HG02759 (cell line): ENCODE results near the gene MYL12B.

Experiments used
- ATAC-seq: cut with Tn5 transposase; IDR thresholded peaks from one replicate; pipeline ENCODE4 v1.9.1; 2021; ENCODE audit warnings: mild to moderate bottlenecking, moderate library complexity; ENCODE audit not compliant: unreplicated experiment

The MYL12B gene

DNA sequence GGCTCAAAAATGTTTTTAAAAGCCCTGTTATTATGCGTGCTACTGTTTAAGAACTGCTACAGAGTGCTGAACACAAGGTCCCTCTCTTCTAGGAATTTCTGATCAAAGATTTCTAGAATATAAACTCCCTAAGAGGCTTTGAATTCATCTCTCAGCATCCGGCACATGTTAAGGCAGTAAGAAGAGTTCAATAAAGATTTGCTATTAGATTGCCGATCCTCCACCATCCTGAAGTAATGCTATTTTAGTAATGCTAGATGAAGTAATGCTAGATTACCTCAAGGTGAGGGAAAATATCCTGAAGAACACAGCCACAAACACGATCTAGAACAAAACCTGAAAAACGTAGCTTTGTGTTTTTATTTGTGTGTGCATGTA is 949 bp upstream of the MYL12B start:
- ATAC-seq = no peak

DNA sequence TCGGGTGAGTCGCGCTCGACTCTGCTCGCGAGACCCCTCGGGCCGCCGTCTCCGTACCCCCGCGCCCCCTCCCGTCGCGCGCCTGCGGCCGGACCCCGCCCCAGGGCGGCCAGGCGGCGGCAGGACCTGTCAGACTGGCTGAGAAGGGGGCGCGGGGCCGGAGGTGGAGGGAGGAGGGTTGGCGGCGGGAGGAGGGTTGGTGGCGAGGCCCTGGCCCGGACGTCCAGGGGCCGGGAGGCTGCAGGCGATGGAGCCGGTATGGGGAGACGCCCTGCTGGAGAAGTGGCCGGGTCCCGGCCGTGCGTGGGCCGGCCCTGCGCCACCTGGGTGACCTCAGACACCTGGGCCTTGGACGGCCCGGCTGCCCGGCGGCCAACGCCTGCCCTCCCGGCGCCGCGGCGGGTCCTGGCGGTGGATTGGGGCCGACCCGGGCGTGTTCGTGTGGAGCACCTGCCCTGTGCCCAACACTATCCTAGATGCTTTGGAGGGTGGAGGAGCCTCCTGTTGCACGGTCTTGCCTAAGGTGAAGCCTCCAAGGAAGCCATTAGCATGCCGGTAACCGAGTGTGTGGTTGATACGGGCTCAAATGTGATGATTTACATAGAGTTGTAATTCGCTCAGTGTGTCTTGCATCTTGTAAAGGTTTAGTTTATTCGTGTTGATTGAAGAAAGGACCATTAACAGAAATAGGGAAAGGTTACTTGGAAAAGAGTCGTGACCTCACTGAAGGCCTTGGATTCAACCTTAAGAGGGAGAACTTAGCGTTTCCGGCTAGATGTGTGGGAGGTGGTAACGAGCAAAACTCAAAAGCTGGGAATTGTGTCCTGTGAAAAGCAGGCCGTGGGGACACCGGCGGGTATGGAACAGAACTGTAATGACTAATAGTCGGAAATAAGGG is 550 bp downstream of the MYL12B start:
- ATAC-seq = peak; percentile 45

DNA sequence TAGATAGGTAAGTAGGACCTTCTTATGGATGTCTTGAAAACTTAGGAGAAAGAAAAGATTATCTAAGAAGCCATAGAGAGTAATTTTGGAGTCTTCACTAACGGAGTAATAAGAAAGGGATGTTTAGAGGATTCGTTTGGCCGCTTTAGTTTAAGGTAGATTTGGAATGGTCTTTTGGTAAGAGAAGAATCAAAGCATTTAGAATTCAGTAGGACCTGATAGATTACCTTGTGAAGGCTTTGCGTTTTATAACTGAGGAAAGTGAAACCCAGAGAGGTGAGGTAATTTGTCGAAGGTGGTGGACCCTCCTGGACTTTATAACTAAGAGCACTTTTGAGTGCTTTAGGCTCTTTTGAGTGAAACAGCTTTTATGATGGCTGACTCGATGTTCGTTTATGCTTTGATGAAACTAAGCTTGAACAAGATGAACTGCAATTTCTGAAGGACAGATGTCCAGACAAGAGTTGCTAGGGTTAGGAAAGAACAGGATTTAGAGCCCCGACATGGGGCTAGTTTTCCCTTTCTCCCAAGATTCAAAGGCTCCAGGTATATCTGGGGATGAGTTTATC is 1.3 kb downstream of the MYL12B start:
- ATAC-seq = no peak

DNA sequence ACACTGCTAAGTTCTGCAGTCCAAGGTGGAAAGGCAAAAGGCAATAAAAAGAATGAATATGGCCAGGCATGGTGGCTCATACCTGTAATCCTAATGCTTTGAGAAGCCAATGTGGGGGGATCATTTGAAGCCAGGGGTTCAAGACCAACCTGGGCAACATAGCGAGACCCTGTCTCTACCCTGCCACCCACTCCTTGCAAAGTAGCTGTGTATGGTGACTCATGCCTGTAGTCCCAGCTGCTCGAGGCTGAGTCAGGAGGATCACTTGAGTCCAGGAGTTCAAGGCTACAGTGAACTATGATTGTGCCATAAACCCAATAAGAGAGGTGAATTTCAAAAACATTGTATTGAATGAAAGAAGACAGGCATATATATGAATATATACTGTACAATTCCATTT is 2.4 kb downstream of the MYL12B start:
- ATAC-seq = no peak

DNA sequence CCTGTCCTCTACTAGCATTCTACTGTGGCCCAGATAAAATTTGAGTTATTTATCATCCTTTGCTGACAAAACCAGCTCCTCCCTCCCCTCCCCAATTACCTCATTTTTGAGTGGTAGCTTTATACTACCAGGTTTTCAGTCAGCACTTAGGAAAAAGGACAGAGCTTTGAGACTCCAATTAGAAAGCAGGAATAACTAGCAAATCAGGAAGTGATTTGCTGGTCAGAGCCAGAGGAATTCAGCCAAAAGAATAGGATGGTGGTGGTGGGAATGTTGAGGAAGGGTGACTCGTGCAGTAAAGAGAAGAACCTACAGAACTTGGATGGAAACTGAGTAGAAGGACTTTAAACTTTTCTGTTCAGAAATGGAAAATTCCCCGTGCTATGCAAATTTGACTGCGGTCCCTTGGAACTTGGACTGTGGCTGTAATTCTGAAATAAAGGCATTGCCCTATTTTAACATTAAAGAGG is 3.7 kb downstream of the MYL12B start:
- ATAC-seq = no peak

DNA sequence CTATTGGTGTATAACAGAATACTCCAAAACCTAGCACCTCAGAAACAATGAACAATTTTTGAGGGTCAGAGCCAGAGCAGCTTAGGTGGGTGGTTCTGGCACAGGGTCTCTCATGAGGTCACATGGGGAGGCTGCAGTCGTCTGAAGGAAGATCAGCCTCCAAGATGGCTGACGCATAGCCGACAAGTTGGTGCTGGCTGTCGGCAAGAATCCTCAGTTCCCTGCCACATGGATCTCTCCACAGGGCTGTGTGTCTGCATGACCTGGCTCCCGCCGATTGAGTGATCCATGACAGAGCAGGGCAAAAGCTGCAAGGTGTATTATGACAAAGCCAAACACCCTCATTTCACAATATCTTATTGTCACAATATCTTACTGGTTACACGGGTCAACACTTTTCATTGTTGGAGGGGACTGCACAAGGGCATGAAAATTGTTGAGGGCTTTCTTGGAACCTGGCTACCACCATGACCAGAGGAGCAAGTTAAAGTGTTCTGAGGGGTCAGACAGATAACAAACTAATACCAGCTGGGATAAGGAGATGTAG is 4.2 kb downstream of the MYL12B start:
- ATAC-seq = no peak

DNA sequence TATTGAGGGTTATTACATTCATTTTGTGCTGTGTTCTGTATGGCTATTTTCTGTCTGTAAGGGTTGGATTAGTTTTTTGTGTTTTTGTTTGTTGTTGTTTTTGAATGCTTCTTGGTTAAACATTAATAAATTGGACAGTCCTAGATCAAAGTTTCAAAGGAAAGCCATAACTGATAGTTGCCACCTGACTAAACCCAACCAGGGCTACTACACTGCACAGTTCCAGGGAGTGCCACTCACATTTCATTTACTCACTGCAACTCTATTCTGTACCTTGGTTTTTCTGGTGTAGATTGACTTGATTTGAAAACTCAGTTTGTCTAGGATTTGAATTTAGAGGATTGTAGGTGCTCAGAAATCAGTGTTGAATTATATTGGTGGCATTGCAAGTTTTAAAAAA is 6.4 kb downstream of the MYL12B start:
- ATAC-seq = no peak

DNA sequence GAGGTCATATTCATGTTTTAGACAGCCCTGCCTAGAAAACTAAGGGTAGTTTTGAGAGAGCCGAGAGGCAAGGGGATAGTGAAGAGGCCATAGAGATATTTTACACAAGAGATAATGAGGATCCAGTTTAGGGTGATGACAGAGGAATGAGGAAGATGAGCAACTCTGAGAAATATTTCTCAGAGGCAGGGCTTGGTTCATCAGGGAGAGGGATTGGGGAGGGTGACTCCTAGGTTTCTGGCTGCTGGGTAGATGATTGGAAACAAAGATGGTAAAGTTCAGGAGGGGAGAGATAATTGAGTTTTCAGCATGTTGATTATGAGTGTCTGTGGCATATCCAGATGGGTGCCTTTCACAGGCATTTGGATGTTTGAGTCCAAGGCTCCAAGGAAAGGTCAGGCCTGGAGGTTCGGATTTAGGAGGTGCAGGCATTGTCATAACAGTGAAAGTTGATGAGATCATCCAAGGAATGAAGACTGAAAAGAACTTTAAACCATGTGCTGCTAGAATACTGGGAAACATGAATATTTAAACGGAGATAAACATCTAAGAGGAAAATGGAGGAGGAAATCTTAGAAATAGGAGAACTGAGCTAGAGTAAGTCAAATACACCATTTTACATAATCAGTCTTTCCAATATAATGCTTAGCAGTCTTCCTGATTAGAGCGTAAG is 7.4 kb downstream of the MYL12B start:
- ATAC-seq = no peak

DNA sequence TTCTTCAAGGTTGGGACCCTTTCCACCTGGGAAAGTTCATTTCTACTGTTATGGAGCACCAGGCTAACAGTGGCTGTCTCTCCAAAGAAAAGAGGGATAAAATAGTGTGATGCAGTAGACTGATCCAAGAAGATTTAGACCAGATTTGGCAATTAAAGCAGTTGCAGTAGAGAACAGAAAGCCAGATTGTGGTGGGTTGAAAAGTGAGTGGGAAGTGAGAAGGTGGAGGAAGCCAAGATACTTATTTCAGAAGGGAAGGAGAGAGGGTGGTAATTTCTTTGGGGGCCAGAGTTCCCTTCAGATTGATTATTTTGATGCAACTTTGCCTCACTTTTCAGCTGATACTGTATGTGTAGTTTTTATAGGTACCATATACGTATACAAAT is 8.0 kb downstream of the MYL12B start:
- ATAC-seq = no peak

DNA sequence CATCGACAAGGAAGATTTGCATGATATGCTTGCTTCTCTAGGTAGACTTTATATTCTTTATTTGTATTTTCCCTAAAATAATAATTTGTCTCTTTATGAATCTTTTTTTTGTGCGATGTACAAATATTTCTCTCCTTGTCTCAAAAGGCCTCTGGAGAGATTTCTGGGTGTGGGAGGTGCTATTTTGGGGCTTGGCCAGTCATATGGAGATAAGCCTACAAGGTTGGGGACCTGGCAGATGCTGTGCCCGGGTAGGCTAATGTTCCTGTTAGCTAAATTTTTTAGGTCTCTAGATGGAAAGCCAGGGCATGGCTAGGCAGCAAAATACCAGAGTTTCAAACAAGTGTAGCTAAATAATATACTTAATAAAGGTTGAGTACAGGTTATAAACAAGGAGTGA is 11.1 kb downstream of the MYL12B start:
- no peak for ATAC-seq

DNA sequence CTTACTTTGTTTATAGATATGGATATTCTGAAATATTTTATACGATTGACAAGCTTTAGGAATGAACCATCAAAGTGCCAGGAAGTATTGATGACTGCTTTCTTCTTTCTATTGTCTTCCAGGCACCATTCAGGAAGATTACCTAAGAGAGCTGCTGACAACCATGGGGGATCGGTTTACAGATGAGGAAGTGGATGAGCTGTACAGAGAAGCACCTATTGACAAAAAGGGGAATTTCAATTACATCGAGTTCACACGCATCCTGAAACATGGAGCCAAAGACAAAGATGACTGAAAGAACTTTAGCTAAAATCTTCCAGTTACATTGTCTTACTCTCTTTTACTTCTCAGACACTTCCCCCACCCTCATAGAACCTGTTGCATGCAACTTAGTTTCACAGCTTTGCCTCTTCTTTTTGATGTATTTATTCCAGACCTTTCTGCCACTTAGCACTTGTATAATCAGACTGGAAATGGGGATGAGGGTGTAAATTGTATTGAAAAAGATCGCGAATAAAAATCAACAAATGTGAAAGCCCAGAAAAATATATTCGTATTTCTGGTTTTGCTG is 15.8 kb downstream of the MYL12B start:
- peak; percentile 47 for ATAC-seq

DNA sequence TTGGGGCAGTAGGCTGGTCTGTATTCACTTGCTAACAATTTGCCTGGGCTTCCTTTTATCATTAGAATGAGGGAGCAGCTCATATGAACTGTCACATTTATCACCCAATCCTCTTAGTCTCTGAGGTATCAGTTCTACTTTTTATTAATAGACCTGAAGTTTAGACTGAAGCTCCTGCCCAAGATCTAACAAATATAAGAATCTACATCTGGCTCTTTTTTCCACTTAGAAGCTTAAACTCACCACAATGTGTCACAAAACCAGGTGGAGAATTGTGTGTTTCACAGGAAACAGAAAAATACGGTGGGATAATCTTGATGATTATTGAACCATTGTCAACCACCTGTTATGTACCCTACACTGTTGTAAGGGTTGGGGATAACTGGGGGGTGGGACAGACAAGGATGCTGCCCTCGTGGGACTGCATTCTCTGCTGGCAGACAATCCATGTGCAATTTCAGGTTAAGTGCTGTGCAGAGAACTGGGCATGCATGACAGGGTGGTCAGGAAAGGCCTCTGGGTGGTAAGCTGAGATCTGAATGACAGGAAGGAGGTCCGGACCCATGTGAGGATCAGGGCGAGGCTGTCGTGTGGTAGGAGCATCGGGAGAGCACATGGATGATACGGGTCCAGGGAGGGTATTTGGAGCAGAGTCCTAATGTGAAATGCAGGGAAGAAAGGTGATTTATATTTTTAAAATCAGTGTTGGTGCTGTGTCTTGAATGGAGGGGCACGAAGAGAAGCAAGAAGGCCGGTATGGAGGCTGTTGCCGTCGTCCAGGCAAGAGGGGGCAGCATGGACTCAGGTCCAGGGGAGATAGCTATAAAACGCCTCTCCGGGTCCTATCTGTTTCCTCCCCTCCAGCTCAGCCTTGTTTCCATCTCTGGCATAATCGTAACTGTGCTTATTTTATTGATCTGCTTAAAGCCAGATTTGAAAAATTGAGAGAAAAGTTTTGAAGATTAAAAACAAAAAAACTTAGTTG is 17.6 kb downstream of the MYL12B start:
- ATAC-seq = peak; percentile 72

DNA sequence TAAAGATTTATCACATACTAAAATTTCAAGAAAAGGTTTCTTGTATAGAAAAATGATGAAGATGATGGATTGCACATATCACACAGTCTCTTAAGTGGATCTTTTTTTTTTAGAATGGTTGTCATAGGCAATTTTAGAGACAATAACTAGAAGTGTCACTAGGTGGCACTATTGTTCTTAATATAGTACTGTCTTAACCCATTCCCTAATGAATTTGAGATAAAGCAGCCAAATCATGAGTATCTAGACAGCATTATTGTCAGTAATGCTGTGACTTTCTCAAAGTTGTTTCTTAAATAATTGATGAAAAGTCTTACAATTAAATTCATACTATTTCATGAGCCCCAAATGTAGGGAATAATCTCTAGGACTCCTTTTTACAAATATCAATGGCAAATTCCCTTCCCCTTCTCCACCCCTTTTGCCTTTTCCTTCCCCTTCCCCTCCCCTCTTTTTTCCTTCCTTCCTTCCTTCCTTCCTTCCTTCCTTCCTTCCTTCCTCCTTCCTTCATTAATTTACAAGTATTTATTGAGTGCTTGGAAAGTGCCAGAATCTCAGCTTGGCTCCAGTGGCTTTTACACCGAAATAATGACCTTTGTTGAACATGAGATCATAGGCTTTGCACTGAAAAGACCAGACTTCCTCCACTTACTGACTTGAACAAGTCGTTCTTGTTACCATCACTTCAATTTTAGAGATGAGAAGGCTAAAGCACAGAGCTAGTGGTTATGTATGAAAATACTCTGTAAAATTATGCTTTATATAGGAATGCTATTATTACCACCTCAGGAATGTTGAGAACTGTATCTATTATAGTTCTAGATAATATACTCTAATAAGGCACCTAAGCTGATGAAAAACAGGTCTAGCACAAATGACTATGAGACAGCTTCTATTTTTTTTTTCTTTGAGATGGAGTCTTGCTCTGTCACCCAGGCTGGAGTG is 19.8 kb downstream of the MYL12B start:
- ATAC-seq = no peak

DNA sequence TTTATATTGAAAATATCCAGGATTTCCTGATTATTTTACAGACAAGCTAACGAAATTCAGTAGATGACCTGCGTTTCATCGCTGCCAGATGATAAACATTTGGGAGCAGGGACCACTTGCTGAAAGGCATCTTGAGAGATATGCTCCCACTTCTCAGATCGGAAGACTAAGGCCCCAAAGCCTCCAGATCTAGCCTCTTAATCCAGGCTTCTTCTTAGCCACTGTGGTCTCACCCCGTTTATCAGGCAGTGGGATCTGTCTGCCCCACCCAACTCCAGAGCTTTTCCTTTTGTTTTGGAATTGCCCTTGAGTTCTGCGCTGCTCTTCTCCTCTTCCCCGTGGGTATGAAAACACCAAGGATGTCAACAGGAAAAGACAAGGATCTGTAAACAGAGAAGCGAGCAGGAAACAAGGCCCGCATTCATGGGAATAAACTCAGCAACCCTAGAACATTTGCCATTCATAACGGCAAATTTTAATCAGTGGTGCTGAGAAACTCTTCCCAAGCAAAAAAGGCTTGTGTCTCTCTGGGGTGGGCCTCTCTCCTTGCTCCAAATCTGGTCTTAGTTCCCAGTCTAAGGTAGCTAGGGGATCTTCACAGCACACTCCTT is 21.4 kb downstream of the MYL12B start:
- no peak for ATAC-seq

DNA sequence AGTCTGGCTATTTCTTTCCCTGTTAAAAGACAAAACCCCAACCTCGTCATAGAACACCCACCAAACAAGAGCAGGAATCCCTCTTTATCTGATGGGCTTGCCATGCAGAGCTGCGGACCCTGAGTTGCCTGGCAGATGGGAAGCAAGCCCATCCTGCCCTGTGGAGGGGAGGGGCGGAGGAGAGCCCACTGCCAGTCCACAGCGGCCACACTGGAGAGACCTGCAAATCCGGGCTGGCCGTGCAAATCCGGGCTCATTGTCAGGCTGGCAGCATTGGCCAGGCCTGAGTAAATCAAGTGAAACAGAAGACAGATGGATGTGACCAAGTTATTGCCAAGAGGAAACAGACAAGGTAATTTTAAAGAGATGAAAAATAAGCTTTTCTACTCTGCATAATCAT is 22.0 kb downstream of the MYL12B start:
- ATAC-seq = no peak

DNA sequence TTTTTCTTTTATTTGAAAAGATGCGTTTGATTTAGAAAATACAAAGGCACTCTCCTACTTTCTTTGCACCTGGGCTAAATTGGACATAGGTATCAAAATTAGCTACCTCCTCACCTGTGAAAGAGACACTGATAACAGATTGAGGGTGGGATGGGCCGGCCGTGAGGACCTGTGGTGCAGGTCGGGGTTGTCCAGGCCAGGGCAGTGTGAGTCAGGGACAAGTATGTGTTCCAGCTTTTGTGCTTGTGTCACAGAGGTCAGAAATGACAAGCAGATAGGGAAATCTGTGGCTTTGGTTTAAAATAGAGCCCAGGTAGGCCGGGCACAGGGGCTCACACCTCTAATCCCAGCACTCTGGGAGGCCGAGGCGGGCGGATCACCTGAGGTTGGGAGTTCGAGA is 22.6 kb downstream of the MYL12B start:
- no peak for ATAC-seq

DNA sequence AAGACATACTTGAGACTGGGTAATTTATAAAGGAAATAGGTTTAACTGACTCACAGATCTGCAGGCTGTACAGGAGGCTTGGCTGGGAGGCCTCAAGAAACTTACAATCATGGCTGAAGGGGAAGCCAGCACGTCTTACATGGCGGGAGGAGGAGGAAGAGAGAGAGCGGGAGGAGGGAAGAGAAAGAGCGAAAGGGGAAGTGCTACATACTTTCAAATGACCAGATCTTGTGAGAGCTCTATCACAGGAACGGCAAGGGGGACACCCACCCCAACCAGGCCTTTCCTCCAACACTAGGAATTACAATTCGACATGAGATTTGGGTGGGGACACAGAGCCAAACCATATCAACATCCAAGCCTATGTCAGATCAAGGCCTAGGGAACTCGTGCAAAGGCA is 24.2 kb downstream of the MYL12B start:
- no peak for ATAC-seq

DNA sequence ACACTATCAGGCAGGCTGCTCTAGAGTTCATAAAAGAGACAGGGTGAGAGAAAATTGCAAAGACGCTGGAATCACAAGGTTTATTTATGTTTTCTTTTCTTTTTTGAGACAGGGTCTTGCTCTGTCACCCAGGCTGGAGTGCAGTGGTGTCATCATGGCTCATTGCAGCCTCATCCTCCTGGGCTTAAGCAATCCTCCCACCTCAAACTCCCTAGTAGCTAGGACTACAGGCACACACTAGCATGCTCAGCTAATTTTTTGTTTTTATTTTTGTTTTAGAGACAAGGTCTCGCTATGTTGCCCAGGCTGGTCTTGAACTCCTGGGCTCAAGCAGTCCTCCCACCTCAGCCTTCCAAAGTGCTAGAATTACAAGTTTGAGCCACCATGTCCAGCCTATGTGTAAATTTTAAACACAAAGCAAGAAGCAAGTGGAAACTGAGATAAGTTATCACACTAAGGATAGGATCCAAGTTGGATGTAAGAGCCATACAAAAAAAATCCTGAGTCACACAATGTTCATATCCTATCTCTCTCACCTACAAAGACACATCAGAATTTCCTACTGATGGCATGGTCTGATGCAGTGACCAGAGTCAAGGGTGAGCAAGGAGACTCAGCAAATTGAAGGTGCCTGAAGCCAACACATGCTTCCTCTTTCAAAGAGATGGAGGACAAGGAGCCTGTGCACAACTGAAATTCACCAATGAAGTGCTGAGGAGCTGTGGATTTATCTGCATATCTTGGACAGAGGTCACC is 31.4 kb downstream of the MYL12B start:
- ATAC-seq = no peak
